A549 treated with ZK216348 at 1 μM for 4 hours (cell line): ENCODE data around the gene CRYL1. TPM values are rescaled to one million over a fixed set of nuclear protein-coding genes. Genes with fewer than 3 reads are reported as not detected.

Experiments used
- total RNA-seq: library from RNA; stranded (reverse); fragments of 200-300 nt; extraction: Qiagen RNA extraction; gene quantifications from 5 replicates; pipeline ENCODE4 v1.2.3, GENCODE V29; 2022; ENCODE audit warnings: low read depth

Gene CRYL1, protein sequence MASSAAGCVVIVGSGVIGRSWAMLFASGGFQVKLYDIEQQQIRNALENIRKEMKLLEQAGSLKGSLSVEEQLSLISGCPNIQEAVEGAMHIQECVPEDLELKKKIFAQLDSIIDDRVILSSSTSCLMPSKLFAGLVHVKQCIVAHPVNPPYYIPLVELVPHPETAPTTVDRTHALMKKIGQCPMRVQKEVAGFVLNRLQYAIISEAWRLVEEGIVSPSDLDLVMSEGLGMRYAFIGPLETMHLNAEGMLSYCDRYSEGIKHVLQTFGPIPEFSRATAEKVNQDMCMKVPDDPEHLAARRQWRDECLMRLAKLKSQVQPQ
- 4.9 to 6.5 TPM (median 5.7 TPM) in 5 replicates for total RNA-seq

DNA sequence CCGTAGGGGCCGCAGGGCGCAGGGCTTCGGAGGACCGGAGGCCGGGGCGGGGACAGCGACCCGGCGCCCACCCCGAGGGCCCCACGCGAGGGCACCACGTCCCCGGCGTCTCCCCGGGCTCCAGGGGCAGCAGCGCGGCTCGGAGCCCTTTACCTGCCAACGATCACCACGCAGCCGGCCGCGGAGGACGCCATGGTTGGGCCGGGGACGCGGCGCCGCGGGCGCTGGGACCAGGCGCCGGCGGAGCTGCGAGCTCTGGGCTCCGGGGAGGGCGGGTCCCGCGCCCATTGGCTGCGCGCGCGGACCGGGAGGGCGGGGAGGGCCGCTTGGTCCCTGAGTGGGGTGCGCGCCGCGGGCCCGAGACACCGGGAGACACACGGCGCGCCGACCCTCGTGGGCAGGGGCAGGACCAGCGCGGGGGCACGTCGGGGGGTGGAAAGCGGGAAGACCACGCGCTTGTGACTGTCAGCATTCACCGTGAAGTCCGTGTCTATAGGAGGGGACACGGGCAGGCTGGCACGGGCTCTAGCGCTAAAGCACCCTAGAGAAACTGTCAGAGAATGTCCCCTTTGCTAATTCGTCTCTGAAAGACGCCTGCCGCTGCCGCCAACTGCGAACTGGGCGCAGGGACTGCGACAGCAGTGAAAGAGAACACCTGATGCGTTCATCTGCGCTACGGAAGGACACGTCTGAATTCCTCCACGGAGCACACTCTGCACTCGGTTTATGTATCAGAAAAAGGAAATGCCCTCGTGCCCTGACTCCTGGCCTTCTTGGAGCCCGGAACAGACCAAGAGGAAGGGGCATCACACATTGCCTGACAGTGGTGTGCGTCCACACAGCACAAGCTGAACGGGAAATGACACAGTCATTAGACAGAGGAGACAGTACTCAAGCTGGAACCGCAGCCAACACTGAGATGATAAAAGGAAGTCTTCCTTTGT lies at the start of gene CRYL1:
Gene CRYL1 (minus strand): TSS at position 257 of the 944 bp plus-strand sequence. CDS start 63 bp downstream, at position 194.

DNA sequence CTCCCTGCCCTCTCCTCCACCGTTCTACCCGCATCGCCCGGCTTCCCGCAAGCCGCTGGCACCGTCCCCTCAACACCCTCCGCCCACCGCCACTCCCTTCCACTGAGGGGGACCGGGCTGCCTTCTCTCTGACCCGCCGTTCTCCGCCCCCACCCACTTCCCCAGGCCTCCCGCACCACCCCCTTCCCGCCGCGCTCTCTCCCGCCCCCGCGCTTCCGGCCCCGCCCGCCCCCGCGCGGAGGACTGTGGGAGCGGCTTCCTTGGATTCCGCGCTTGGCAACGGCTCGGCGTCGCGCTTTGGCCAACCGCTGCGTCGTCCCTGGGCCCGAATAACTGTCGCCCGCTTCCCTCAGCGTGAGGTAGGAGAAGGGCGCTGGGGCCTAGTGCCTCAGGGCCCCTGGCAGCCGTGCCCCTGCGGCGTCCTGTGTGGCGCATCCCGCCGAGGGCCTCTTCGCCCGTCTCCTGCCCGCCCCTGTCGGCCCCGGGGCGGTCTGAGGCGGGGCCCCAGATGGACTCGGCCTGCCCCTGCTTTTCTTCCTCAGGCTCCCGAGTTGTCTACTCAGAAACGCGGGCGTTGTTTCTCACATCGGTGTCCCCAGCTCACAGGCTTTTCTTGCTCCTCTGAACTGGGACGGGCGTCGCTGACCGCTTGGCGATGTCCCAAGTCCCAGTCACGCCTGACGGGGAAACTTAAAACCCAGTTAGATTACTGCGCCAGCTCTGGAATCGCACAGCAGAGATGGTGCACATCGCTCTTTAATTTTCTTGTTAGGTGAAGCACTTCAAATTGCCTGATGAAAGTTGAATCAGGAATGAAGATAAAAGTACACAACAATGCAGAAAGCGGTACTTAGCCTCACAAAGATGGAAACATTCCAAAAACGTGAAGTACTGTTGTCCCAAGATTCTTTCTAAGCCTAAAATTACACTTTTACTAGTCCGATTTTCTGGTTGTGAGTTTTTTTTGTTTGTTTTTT lies 41.5 kb upstream of the CRYL1 start, which contains the start of gene IFT88:
Gene IFT88 (plus strand): TSS at position 260 of the 977 bp plus-strand sequence. CDS start 7,229 bp downstream, outside the sequence.

Other genes with a start within 250 kb of the CRYL1 start
- gene IFT88, start 41.3 kb upstream of the CRYL1 start, total RNA-seq: 5.1 to 12.6 TPM (median 9.0 TPM) in 5 replicates
- gene IL17D, start 177.8 kb upstream of the CRYL1 start, total RNA-seq: 1.1 to 1.5 TPM (median 1.2 TPM) in 5 replicates
- gene EEF1AKMT1, start 248.1 kb upstream of the CRYL1 start, total RNA-seq: 3.4 to 7.2 TPM (median 4.3 TPM) in 5 replicates